NOMO-1 treated with DMSO at 0.1 percent for 48 hours (cell line): ENCODE results near the gene ZNF91.
"Not testable (repeated sequence)": the region's sequence is repeated elsewhere in the genome, so short reads cannot be mapped to it uniquely, and the experiment has no call there.

Experiments used
- DNase-seq: peaks from one replicate; lab custom pipeline; 2025; ENCODE audit not compliant: unreplicated experiment; lab: John Stamatoyannopoulos, UW

Gene ZNF91

DNA sequence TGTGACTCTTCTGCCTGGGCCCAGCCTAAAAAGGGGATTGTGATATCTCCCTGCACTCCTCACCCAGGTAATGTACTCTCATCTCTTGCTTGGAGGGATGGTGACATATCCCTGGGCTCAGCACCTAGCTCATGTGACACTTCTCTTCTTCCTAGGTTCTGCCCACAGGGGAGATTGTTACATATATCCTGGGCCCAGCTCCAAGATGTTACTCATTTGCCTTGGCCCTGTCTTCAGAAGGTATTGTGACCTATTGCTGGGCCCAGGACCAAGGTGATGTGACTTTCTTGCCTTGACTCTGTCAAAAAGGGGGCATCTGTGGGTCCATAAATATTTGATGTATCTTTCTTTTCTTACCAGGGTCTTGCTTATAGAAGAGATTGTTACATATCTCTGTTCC lies 73.9 kb downstream of the ZNF91 start:
- DNase-seq = not testable (repeated sequence)

- not testable (repeated sequence) for DNase-seq
These were observed 75.7 kb downstream of the ZNF91 start for GRCh38 chr19:23319571-23319970.

DNA sequence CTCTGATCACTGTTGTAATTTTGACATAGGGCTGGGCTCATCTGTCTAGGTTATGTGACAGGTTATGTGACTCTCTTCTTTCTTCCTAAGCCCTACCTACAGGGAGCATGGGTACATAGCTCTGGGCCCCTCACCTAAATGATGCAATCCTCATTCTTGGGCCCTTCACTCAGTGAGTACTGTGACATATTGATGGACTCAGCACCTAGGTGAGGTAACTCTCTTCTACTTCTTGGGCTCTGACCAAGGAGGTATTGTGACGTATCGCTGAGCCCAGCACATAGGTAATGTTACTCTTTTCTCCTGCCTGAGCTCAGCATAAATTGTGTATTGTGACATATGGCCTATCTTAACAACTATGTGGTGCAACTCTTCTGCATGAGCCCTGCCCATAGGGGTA lies 76.3 kb downstream of the ZNF91 start:
- not testable (repeated sequence) for DNase-seq

- no peak for DNase-seq
These were observed 77.1 kb downstream of the ZNF91 start for GRCh38 chr19:23318143-23318542.

- DNase-seq = no peak
These were observed 80.0 kb downstream of the ZNF91 start for GRCh38 chr19:23315286-23315685.

GRCh38 chr19:23314505-23315251 lies 80.6 kb downstream of the ZNF91 start:
- DNase-seq = no peak

DNA sequence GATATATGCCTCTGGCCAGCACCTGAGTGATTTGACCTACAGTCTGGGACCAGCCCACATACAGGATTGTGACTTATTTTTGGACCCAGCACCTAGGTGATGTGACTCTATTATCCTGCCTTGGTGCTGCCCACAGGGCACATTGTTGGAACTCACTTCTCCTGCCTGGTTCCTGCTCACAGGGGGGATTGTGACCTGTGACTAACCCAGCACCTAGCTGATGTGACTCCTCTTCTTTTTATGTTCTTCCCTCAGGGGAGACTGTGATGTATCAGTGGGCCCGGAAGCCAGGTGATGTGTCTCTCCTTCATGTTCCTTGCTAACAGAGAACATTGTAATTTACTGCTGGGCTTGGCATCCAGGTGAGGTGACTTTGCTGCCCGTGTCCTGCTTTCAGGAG lies 82.1 kb downstream of the ZNF91 start:
- no peak for DNase-seq

DNA sequence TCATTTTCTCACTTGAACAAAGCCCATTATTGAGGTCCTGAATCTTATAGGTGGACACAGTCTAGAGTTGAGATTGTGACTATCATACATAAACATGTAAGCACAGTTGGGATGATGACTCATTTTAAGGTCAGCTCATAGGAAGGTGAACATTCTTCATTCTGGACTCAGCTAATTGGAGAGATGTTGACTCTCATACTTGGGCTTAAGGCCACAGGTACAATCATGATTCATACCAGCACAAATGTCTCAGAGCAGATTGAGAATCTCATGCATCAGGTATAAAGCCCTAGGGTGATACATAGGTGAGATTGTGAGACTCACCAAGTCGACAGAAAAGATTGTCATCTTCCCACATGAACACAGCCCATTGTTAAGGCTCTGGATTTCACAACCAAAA lies 82.8 kb downstream of the ZNF91 start:
- DNase-seq = no peak

- DNase-seq = no peak
These were observed 83.7 kb downstream of the ZNF91 start for GRCh38 chr19:23311551-23311950.

DNA sequence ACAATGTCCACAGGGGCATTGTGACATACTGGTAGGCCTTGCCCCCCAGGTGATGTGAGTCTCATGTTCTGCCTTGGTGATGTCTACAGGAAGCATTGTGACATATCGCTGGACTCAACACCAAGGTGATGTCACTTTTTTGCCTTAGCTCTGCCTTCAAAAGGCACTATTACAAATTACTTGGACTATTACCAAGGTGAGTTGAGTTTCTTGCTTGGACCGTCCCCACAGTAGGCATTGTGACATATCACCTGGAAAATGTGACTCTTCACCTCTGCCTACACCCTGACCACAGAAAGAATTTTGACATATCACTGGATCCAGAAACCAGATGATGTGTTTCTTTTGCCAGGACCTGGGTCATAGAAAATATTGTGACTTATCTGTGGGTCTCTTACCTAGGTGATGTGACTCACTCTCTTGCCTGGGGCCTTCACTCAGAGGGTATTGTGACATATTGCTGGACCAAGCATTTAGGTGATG lies 84.5 kb downstream of the ZNF91 start:
- no peak for DNase-seq

DNA sequence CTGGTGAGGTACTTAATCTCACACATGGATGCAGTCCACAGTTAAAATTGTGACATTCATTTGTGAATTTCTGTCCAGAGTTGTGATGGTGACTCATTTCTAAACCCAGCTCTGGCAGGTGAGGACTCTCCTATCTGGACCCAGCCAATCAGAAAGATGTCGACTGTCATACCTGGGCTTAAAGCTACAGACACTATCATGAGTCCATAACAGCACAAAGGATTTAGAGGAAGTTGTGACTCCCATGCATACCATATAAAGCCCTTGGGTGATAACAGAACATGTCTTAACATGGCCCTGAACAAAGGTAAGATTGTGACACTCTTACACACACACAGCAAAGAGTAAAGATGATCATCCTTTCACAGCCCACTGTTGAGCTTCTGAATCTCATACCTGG lies 85.3 kb downstream of the ZNF91 start:
- no peak for DNase-seq

GRCh38 chr19:23305555-23305954 lies 89.7 kb downstream of the ZNF91 start:
- DNase-seq = no peak

- DNase-seq = no peak
These were observed 91.0 kb downstream of the ZNF91 start for GRCh38 chr19:23304238-23304637.

DNA sequence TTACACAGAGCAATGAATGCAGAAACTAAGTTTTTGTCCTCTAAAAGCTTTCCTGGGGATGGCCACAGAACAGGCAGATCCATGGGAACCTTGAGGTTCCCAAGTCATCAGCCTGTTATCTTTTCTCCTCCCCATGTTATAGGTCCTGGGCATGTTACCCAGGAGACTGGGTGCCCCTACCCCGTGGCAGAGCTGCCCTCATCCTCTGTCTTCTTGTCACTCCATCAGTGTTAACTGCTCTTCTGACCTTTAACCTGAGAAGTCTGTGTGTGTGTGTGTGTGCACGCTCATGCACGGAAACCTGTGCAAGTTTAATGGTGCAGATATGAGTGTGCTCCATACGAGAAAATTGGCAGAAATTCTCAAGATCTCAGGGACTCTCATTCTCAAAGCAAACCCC lies 101.1 kb downstream of the ZNF91 start:
- DNase-seq = no peak

- not testable (repeated sequence) for DNase-seq
These were observed 105.3 kb downstream of the ZNF91 start for GRCh38 chr19:23289966-23290365.
